IMR-90 (cell line): Measurements from ENCODE around the gene SELENOH. TPM values are rescaled to one million over a fixed set of nuclear protein-coding genes. Genes with fewer than 3 reads are reported as not detected.

Experiments
- ATAC-seq: fragments of 200-7000 bp; cut with Tn5 transposase; 2 replicates; pipeline ENCODE4 v1.9.1; 2020; ENCODE audit warnings: low read depth, mild to moderate bottlenecking, moderate library complexity
- BruUV-seq: library from RNA; stranded (reverse); fragments of 400-500 nt; replicated peaks from 2 replicates; lab custom pipeline; 2021; lab: Mats Ljungman, UMichigan
- CTCF ChIA-PET: fragments of 300-600 bp; formaldehyde crosslinking; extraction: SDS; loops from one replicate; lab custom pipeline; 2021; ENCODE audit warnings: antibody characterized with exemption; lab: Yijun Ruan, JAX
- POLR2A ChIA-PET: fragments of 300-600 bp; sonication (Branson Sonifier 250); formaldehyde crosslinking; loops from one replicate; lab custom pipeline; 2022; ENCODE audit warnings: antibody characterized with exemption; ENCODE audit not compliant: unreplicated experiment; lab: Charles Lee
- DNase-seq: peaks from one replicate; pipeline ENCODE4 v3.0.0; 2013
- H2AFZ ChIP-seq: replicated peaks from 2 replicates; pipeline ENCODE3; 2013; ENCODE audit warnings: low read length, mild to moderate bottlenecking; ENCODE audit not compliant: poor library complexity
- H2AK5ac ChIP-seq: 2 replicates; pipeline ENCODE4 v1.6.1; 2013; ENCODE audit warnings: low read depth, low read length, inconsistent platforms
- H2AK9ac ChIP-seq: replicated peaks from 2 replicates; pipeline ENCODE3; 2013; ENCODE audit warnings: mild to moderate bottlenecking, low read depth, low read length, moderate library complexity; ENCODE audit not compliant: poor library complexity
- H2BK120ac ChIP-seq: 2 replicates; pipeline ENCODE4 v1.6.1; 2013; ENCODE audit warnings: low read depth, low read length, inconsistent platforms
- H2BK15ac ChIP-seq: 3 replicates; pipeline ENCODE4 v1.6.1; 2013; ENCODE audit warnings: low read depth, low read length, inconsistent platforms
- H2BK20ac ChIP-seq: 2 replicates; pipeline ENCODE4 v1.6.1; 2013; ENCODE audit warnings: low read depth, mild to moderate bottlenecking, inconsistent platforms, low read length, moderate library complexity
- H2BK5ac ChIP-seq: 2 replicates; pipeline ENCODE4 v1.6.1; 2013; ENCODE audit warnings: mild to moderate bottlenecking, low read depth, low read length, inconsistent platforms; ENCODE audit not compliant: poor library complexity, severe bottlenecking
- H3K14ac ChIP-seq: replicated peaks from 2 replicates; pipeline ENCODE4 v1.6.1; 2013; ENCODE audit warnings: low read depth, low read length, inconsistent platforms
- H3K18ac ChIP-seq: 2 replicates; pipeline ENCODE4 v1.6.1; 2013; ENCODE audit warnings: low read depth, low read length, control low read depth
- H3K23ac ChIP-seq: 2 replicates; pipeline ENCODE4 v1.6.1; 2013; ENCODE audit warnings: low read depth, low read length, inconsistent platforms
- H3K27ac ChIP-seq: 2 replicates; pipeline ENCODE4 v1.5.1; 2013; ENCODE audit warnings: mild to moderate bottlenecking, control low read depth, low read length; ENCODE audit not compliant: insufficient read depth
- H3K27me3 ChIP-seq: 2 replicates; pipeline ENCODE4 v1.6.1; 2013; ENCODE audit warnings: low read length; ENCODE audit not compliant: control insufficient read depth, insufficient read depth
- H3K36me3 ChIP-seq: 2 replicates; pipeline ENCODE4 v1.6.1; 2013; ENCODE audit warnings: low read length, mixed read lengths; ENCODE audit not compliant: control insufficient read depth, insufficient read depth
- H3K4ac ChIP-seq: 2 replicates; pipeline ENCODE4 v1.6.1; 2013; ENCODE audit warnings: low read depth, low read length, inconsistent platforms
- H3K4me1 ChIP-seq: 2 replicates; pipeline ENCODE4 v1.6.1; 2013; ENCODE audit warnings: low read length, mixed read lengths; ENCODE audit not compliant: control insufficient read depth, insufficient read depth
- H3K4me2 ChIP-seq: 2 replicates; pipeline ENCODE4 v1.6.1; 2013; ENCODE audit warnings: low read depth, mild to moderate bottlenecking, control low read depth, low read length, moderate library complexity
- H3K4me3 ChIP-seq: 2 replicates; pipeline ENCODE4 v1.5.1; 2013; ENCODE audit warnings: low read depth, mild to moderate bottlenecking, control low read depth, low read length, moderate library complexity; ENCODE audit not compliant: insufficient read depth
- H3K56ac ChIP-seq: 2 replicates; pipeline ENCODE4 v1.6.1; 2013; ENCODE audit warnings: low read length, inconsistent platforms; ENCODE audit not compliant: insufficient read depth; ENCODE audit errors: extremely low read depth
- H3K79me1 ChIP-seq, 2 experiments: 2 replicates each; pipeline ENCODE4 v1.6.1; 2013; ENCODE audit warnings: low read length in 2 of 2, inconsistent platforms in 1 of 2, low read depth in 1 of 2
- H3K9ac ChIP-seq: 2 replicates; pipeline ENCODE4 v1.6.1; 2013; ENCODE audit warnings: low read depth, low read length, control low read depth
- H3K9me1 ChIP-seq: 2 replicates; pipeline ENCODE4 v1.6.1; 2013; ENCODE audit warnings: low read length, inconsistent platforms; ENCODE audit not compliant: insufficient read depth
- H3K9me3 ChIP-seq: 2 replicates; pipeline ENCODE4 v1.6.1; 2013; ENCODE audit warnings: low read length; ENCODE audit not compliant: control insufficient read depth, insufficient read depth
- H4K20me1 ChIP-seq: 2 replicates; pipeline ENCODE4 v1.6.1; 2013; ENCODE audit warnings: low read length, inconsistent platforms; ENCODE audit not compliant: insufficient read depth
- H4K5ac ChIP-seq: 2 replicates; pipeline ENCODE4 v1.6.1; 2013; ENCODE audit warnings: mild to moderate bottlenecking, low read depth, low read length, control low read depth
- H4K8ac ChIP-seq, 2 experiments: 2 replicates each; pipeline ENCODE4 v1.6.1; 2013; ENCODE audit warnings: low read depth in 2 of 2, low read length in 2 of 2, control low read depth in 1 of 2, inconsistent platforms in 1 of 2
- H4K91ac ChIP-seq: 2 replicates; pipeline ENCODE4 v1.6.1; 2013; ENCODE audit warnings: low read depth, low read length, inconsistent platforms; ENCODE audit not compliant: insufficient read depth
- CTCF ChIP-seq: conservative IDR thresholded peaks from 2 replicates; pipeline ENCODE4 v1.5.1; 2012; ENCODE audit warnings: mild to moderate bottlenecking, low read depth, low read length, improper control_type of control experiment
- FOS ChIP-seq: fragments of 150-350 bp; IDR thresholded peaks from 2 replicates; pipeline ENCODE4 v1.6.1; 2016; ENCODE audit warnings: low read depth, low read length
- MAZ ChIP-seq: IDR thresholded peaks from 2 replicates; pipeline ENCODE4 v1.6.1; 2012; ENCODE audit warnings: low read depth, mild to moderate bottlenecking, low read length, improper control_type of control experiment, moderate library complexity, borderline replicate concordance
- SMC3 ChIP-seq: fragments of 150-350 bp; IDR thresholded peaks from 2 replicates; pipeline ENCODE4 v1.6.1; 2016; ENCODE audit warnings: low read depth, mild to moderate bottlenecking, antibody characterized with exemption, low read length, moderate library complexity
- USF2 ChIP-seq: fragments of 150-350 bp; IDR thresholded peaks from 2 replicates; pipeline ENCODE4 v1.6.1; 2017; ENCODE audit warnings: mild to moderate bottlenecking, antibody characterized with exemption, low read length, low read depth
- WGBS, 2 experiments: methylation state at CpG; one replicate each; pipeline versions ENCODE4 v1.1.5 to v1.1.7; 2013; ENCODE audit warnings: missing lambda C conversion rate in 2 of 2; ENCODE audit not compliant: insufficient read length in 1 of 2; ENCODE audit errors: extremely low coverage in 2 of 2; 5-methylcytosine and 5-hydroxymethylcytosine counted together
- dilution Hi-C: fragments of 300-500 bp; cut with HindIII; formaldehyde crosslinking; loops from one replicate; pipeline ENCODE4 v1.14.3; 2018; ENCODE audit warnings: low sequenced_read_pairs; ENCODE audit not compliant: unreplicated experiment
- in situ Hi-C: fragments of 300-500 bp; cut with MboI; formaldehyde crosslinking; loops from 3 replicates; pipeline ENCODE4 v1.14.3; 2019; ENCODE audit warnings: low sequenced_read_pairs, inconsistent platforms, mixed read lengths
- intact Hi-C: fragments of 100-400 bp; cut with micrococcal nuclease; formaldehyde crosslinking; loops from 2 replicates; pipeline ENCODE4 v1.10.0; 2022
- polyA plus RNA-seq, 3 experiments: library from polyadenylated mRNA; depleted of rRNA; stranded (reverse); fragments of >200 nt; gene quantifications; 2 replicates each; pipeline ENCODE4 v1.2.3, GENCODE V29; 2012; ENCODE audit warnings: low replicate concordance in 1 of 3
- total RNA-seq: library from RNA; depleted of rRNA; stranded (reverse); fragments of >200 nt; gene quantifications from 2 replicates; pipeline ENCODE4 v1.2.3, GENCODE V29; 2012
- TF ChIP-seq, protein P1 (sequence below): fragments of 150-350 bp; IDR thresholded peaks from 2 replicates; pipeline ENCODE4 v1.6.1; 2016; ENCODE audit warnings: low read depth, mild to moderate bottlenecking, low read length, moderate library complexity, borderline replicate concordance

The SELENOH gene
- total and polyA plus RNA-seq, 2 of the 4 experiments (the other 2 are of a cell fraction), result 40.3 to 107 TPM

- dilution Hi-C loops (no loop called here), intact Hi-C loops (loop anchor here (5.0 to 10.0 kb wide), 2 partner anchors 540 to 768 kb away; no protein-coding TSS in a partner anchor), in situ Hi-C loops (loop anchor here (10.0 kb wide), 1 partner anchor 770 kb away; no protein-coding TSS in a partner anchor)
- DNase-seq (no peak), ATAC-seq (no peak)
- H3K9me3 ChIP-seq, result no peaks in the 10 kb centered on the region
- WGBS, 2 experiments, result 100% methylated on average over 1 of the region's 2 CpGs; no CpG with 5 or more reads in 1 of the 2 experiments
- no peak overlapping the region for H3K23ac ChIP-seq
- H2BK120ac ChIP-seq, result no peak overlapping the region
- no peak overlapping the region for H3K27ac ChIP-seq
- no peak overlapping the region for H3K14ac ChIP-seq
- CTCF ChIA-PET, result no interaction called here
- POLR2A ChIA-PET, result interaction anchor here (0.9 kb wide), 1 partner anchor 17 kb away, joined by 3 read pairs; no protein-coding TSS in a partner anchor
- no peak overlapping the region for H3K4me2 ChIP-seq
- no peak overlapping the region for H2BK15ac ChIP-seq
- H3K4me1 ChIP-seq, result peaks cover 2% of the 10 kb centered on the region; the same call in 1 of the 2 replicates
- H3K4me3 ChIP-seq, result no peak overlapping the region
- peaks cover 35% of the 10 kb centered on the region for H3K36me3 ChIP-seq
- H3K56ac ChIP-seq, result no peak overlapping the region
- no peaks in the 10 kb centered on the region for H3K27me3 ChIP-seq
- no peak overlapping the region for H3K9ac ChIP-seq
- H4K8ac ChIP-seq, result no peak overlapping the region
- H4K5ac ChIP-seq, result no peak overlapping the region
- H2AFZ ChIP-seq, result no peak overlapping the region
- no peak for TF ChIP-seq SMC3
- TF ChIP-seq USF2, result no peak
- TF ChIP-seq, protein P1, sequence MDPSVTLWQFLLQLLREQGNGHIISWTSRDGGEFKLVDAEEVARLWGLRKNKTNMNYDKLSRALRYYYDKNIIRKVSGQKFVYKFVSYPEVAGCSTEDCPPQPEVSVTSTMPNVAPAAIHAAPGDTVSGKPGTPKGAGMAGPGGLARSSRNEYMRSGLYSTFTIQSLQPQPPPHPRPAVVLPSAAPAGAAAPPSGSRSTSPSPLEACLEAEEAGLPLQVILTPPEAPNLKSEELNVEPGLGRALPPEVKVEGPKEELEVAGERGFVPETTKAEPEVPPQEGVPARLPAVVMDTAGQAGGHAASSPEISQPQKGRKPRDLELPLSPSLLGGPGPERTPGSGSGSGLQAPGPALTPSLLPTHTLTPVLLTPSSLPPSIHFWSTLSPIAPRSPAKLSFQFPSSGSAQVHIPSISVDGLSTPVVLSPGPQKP, result no peak
- TF ChIP-seq CTCF, result no peak
- no peak for TF ChIP-seq MAZ
- TF ChIP-seq FOS, result no peak
- H3K9me1 ChIP-seq, result 0 out of 2 replicates have a peak, but pooled peaks cover 3% of the 10 kb centered on the region
- H4K91ac ChIP-seq, result no peak overlapping the region
- no peak overlapping the region for H2BK20ac ChIP-seq
- no peak overlapping the region for H3K4ac ChIP-seq
- no peak overlapping the region for H2AK9ac ChIP-seq
- no peak overlapping the region for H3K18ac ChIP-seq
- no peak overlapping the region for H2AK5ac ChIP-seq
- no peak overlapping the region for H2BK5ac ChIP-seq
- H3K79me1 ChIP-seq, result peaks cover 22 to 38% of the 10 kb centered on the region in 2 experiments
- no peaks in the 10 kb centered on the region for H4K20me1 ChIP-seq
- BruUV-seq, result no TSS peak
Observed at GRCh38 chr11:57744357-57744756, 3.1 kb downstream of the SELENOH start.
